ENCODE data around the gene SLC9A2.

- TF ChIP-seq EZH2 (IDR thresholded peaks at IDR 0.05; ENCODE audit: insufficient read depth, low read length), result no peak
- TF ChIP-seq CTCF (IDR thresholded peaks at IDR 0.05; ENCODE audit: insufficient read depth, low read depth, low read length), result no peak
These were observed 43.5 kb upstream of the SLC9A2 start for GRCh38 chr2:102575888-102576287.
